ENCODE measurements around the gene MRPL12.

Gene MRPL12

DNA sequence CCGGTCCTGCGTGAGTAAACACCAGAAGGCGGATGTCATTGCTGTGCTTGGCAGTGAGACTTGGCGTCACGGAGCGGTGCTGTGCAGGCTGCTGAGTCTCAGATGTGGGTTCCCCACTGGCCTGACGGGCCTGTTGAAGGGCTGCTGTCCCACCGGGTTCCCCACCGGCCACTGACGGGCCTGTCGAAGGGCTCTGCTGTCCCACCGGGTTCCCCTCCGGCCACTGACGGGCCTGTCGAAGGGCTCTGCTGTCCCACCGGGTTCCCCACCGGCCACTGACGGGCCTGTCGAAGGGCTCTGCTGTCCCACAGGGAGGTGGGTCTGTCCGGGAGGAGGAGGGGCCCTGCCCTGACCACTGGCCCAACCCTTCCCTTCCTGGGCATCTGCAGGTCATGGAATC is 16.6 kb upstream of the MRPL12 start:
- no peak for DNase-seq (ENCODE audit: low read depth)
- H3K4me3 ChIP-seq (ENCODE audit: low read depth, low read length) = no peak overlapping the region
- in situ Hi-C loops (cut with HindIII; ENCODE audit: low sequenced_read_pairs) = no loop called here
- TF ChIP-seq, protein P1, sequence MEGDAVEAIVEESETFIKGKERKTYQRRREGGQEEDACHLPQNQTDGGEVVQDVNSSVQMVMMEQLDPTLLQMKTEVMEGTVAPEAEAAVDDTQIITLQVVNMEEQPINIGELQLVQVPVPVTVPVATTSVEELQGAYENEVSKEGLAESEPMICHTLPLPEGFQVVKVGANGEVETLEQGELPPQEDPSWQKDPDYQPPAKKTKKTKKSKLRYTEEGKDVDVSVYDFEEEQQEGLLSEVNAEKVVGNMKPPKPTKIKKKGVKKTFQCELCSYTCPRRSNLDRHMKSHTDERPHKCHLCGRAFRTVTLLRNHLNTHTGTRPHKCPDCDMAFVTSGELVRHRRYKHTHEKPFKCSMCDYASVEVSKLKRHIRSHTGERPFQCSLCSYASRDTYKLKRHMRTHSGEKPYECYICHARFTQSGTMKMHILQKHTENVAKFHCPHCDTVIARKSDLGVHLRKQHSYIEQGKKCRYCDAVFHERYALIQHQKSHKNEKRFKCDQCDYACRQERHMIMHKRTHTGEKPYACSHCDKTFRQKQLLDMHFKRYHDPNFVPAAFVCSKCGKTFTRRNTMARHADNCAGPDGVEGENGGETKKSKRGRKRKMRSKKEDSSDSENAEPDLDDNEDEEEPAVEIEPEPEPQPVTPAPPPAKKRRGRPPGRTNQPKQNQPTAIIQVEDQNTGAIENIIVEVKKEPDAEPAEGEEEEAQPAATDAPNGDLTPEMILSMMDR (IDR thresholded peaks at IDR 0.05; ENCODE audit: low read depth, low read length, missing control alignments) = no peak

DNA sequence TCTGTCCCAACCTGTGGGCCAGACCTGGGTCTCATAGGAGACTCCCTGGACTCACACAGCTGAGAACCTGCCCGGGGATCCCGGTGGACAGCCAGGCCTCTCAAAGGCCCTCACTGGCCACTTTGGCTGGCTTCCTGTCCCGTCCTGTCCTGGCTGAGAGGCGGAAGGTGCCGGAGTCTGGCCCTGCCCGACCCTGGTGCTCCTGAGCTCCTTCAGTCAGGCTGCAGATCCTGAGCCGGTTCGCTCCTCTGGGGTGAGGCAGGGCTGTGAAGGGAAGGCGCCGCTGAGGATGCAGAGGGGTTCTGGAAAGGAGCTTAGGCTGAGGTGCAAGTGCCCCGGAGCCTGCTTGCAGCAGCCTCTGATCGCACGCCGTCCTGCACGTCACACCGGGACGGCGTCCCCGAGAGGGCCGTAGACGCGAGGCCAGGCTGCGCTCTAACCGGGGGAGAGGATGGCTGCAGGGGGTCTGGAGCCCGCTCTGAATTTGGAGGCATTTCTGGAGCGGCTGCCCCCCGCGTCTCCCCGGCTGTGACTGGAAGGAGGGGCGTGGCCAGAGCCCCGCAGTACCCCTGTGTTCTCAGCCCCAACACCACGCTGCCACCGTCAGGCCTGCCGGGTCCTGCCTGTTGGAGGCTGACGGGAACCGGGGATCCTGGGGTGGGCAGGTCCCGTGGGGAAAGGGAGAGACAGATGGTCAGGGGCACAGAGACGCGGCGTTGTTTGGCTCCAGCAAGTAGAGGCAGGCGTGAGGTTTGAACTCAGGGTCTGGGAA is 15.2 kb upstream of the MRPL12 start:
- in situ Hi-C loops (cut with HindIII; ENCODE audit: low sequenced_read_pairs) = no loop called here
- TF ChIP-seq, protein P1 (IDR thresholded peaks at IDR 0.05; ENCODE audit: low read depth, low read length, missing control alignments) = no peak
- DNase-seq (ENCODE audit: low read depth) = no peak
- no peak overlapping the region for H3K4me3 ChIP-seq (ENCODE audit: low read depth, low read length)

DNA sequence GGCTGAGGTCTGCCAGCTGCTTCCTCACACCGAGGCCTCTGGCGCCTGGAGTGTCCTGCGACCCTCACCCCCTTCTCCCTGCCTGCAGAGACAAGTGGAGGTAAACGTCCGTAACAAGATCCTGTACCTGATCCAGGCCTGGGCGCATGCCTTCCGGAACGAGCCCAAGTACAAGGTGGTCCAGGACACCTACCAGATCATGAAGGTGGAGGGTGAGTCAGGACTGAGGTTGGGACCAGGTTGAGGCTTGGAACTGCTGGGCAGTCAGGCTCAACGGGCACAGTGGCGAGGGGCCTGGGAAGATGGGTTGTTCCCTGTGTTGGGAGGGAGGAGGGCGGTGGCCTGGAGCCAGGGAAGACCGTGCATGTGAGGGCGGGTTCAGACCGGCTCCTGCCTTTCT is 14.6 kb upstream of the MRPL12 start:
- H3K4me3 ChIP-seq (ENCODE audit: low read depth, low read length) = no peak overlapping the region
- TF ChIP-seq, protein P1 (IDR thresholded peaks at IDR 0.05; ENCODE audit: low read depth, low read length, missing control alignments) = no peak
- in situ Hi-C loops (cut with HindIII; ENCODE audit: low sequenced_read_pairs) = no loop called here
- no peak for DNase-seq (ENCODE audit: low read depth)

DNA sequence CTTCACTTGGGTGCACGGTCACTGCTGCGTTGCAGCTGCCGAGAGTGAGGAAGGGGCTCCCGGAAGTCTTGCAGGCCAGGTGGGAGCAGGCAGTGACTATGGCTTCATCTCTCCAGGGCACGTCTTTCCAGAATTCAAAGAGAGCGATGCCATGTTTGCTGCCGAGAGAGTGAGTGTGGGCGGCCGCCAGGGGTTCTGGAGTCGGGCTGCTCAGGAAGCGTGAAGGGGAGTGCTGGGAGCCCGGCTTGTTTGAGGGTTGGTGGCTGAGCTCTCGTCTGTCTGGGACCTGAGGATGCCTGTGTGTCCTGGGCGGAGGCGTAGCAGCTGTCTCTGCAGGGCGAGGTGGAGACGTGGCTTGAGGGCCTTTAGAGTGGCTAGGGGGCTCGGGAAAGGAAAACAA is 13.1 kb upstream of the MRPL12 start:
- TF ChIP-seq, protein P1 (IDR thresholded peaks at IDR 0.05; ENCODE audit: low read depth, low read length, missing control alignments) = no peak
- DNase-seq (ENCODE audit: low read depth) = no peak
- in situ Hi-C loops (cut with HindIII; ENCODE audit: low sequenced_read_pairs) = no loop called here
- no peak overlapping the region for H3K4me3 ChIP-seq (ENCODE audit: low read depth, low read length)

DNA sequence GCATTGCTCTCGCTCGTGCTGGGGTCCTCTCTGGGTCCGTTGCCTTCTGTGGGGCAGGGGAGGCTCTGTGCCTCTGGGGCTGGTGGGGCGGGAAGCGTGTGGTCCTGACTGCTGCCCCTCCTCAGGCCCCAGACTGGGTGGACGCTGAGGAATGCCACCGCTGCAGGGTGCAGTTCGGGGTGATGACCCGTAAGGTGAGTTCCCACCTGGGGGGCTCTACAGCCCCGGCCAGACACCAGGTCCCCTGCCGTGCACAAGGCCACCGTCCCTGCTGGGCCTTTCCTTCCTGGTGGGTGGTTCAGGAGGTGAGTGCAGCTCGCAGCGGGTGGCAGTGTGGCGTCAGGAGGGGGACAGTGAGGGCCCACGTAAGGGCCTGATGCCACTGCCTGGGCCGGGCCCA is 12.6 kb upstream of the MRPL12 start:
- in situ Hi-C loops (cut with HindIII; ENCODE audit: low sequenced_read_pairs) = no loop called here

DNA sequence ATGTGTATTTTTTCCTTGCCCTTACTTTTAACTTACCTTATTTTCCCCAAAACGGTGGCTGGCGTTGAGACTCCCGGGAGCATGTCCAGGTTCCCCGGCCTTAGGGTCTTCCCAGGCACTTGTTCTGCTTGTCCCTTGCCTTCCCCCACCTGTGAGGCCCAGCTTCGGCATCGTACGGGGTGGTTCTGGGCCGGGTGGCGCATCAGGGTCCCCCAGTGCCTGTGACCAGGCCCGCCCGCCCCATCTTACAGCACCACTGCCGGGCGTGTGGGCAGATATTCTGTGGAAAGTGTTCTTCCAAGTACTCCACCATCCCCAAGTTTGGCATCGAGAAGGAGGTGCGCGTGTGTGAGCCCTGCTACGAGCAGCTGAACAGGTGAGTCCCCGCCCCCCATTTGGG is 12.0 kb upstream of the MRPL12 start:
- TF ChIP-seq, protein P1 (IDR thresholded peaks at IDR 0.05; ENCODE audit: low read depth, low read length, missing control alignments) = no peak
- in situ Hi-C loops (cut with HindIII; ENCODE audit: low sequenced_read_pairs) = no loop called here
- no peak for DNase-seq (ENCODE audit: low read depth)
- H3K4me3 ChIP-seq (ENCODE audit: low read depth, low read length) = no peak overlapping the region

More for the DNA sequence above, 12.6 kb upstream of the MRPL12 start:
- TF ChIP-seq, protein P1 (IDR thresholded peaks at IDR 0.05; ENCODE audit: low read depth, low read length, missing control alignments) = no peak
- H3K4me3 ChIP-seq (ENCODE audit: low read depth, low read length) = no peak overlapping the region
- DNase-seq (ENCODE audit: low read depth) = no peak

All from astrocyte of the cerebellum (primary cell).